Activated CD8-positive, alpha-beta T cell treated with anti-CD3 and anti-CD28 coated beads, Interleukin-2, amount 10 ng/mL, durations not matched to agents 7 days and 5 days (primary cell): ENCODE results near the gene BCL6. TPM values are rescaled to one million over a fixed set of nuclear protein-coding genes. Genes with fewer than 3 reads are reported as not detected.

Experiments used
- ATAC-seq: fragments of 150-1000 bp; cut with Tn5 transposase; one replicate; pipeline ENCODE4 v1.10.0; 2021; ENCODE audit warnings: moderate library complexity
- CTCF ChIA-PET: fragments of 350-600 bp; sonication (Branson Sonifier 250); formaldehyde crosslinking; loops from one replicate; lab custom pipeline; 2021; ENCODE audit warnings: antibody characterized with exemption; lab: Charles Lee
- POLR2A ChIA-PET: fragments of 350-600 bp; sonication (Branson Sonifier 250); formaldehyde crosslinking; loops from one replicate; lab custom pipeline; 2021; ENCODE audit warnings: antibody characterized with exemption; lab: Charles Lee
- DNase-seq: peaks from one replicate; pipeline ENCODE4 v3.0.0-alpha.2; 2020
- H3K27ac Mint-ChIP-seq: one replicate; pipeline ENCODE4 v1.8.0; 2021; ENCODE audit warnings: mild to moderate bottlenecking, mixed read lengths
- H3K27me3 Mint-ChIP-seq: one replicate; pipeline ENCODE4 v1.8.0; 2021; ENCODE audit warnings: low read depth, mixed read lengths
- H3K36me3 Mint-ChIP-seq: one replicate; pipeline ENCODE4 v1.8.0; 2021; ENCODE audit warnings: low read depth, mixed read lengths
- H3K4me1 Mint-ChIP-seq: one replicate; pipeline ENCODE4 v1.8.0; 2021; ENCODE audit warnings: low read depth, mixed read lengths
- H3K4me3 Mint-ChIP-seq: one replicate; pipeline ENCODE4 v1.8.0; 2021; ENCODE audit warnings: mild to moderate bottlenecking, mixed read lengths
- H3K9me3 Mint-ChIP-seq: one replicate; pipeline ENCODE4 v1.8.0; 2022; ENCODE audit warnings: mixed read lengths; ENCODE audit not compliant: insufficient read depth
- total RNA-seq, 2 experiments: library from RNA; stranded (reverse); gene quantifications; one replicate each; pipeline ENCODE4 v1.2.3, GENCODE V29; 2021

Gene BCL6
- total RNA-seq, 2 experiments from 2014 or later: 11.8 to 12.6 TPM

GRCh38 chr3:187743195-187744141 lies 1.8 kb downstream of the BCL6 start:
- DNase-seq: peak; percentile 74
- ATAC-seq: no peak
- Mint-ChIP-seq H3K9me3 (no peaks in the 10 kb centered on the region), H3K36me3 (peaks cover 30% of the 10 kb centered on the region), H3K27me3 (no peaks in the 10 kb centered on the region), H3K4me3 (peak overlapping the region; percentile 100), H3K4me1 (peaks cover 50% of the 10 kb centered on the region), H3K27ac (peak overlapping the region; percentile 100)
- POLR2A ChIA-PET: interaction anchor here (0.6 to 9.0 kb wide), 28 partner anchors 56 to 1310 kb away, joined by 3 to 195 read pairs (median 4); partner anchors contain the start of gene LPP
- CTCF ChIA-PET: interaction anchor here (0.8 to 2.5 kb wide), 18 partner anchors 56 to 1399 kb away, joined by 3 to 45 read pairs (median 4); no protein-coding TSS in a partner anchor

GRCh38 chr3:187742351-187743171 lies 2.7 kb downstream of the BCL6 start:
- CTCF ChIA-PET: interaction anchor here (0.8 to 2.5 kb wide), 24 partner anchors 57 to 1400 kb away, joined by 3 to 45 read pairs (median 4); no protein-coding TSS in a partner anchor
- H3K27me3 Mint-ChIP-seq: no peaks in the 10 kb centered on the region

GRCh38 chr3:187741403-187742350 lies 3.6 kb downstream of the BCL6 start:
- peak; percentile 85 for DNase-seq
- Mint-ChIP-seq H3K27ac (peak overlapping the region; percentile 100), H3K27me3 (no peaks in the 10 kb centered on the region), H3K9me3 (no peaks in the 10 kb centered on the region), H3K36me3 (peaks cover 30% of the 10 kb centered on the region), H3K4me3 (peak overlapping the region; percentile 100), H3K4me1 (peaks cover 44% of the 10 kb centered on the region)
- POLR2A ChIA-PET: interaction anchor here (0.6 to 4.0 kb wide), 11 partner anchors 9 to 1300 kb away, joined by 3 to 40 read pairs (median 6); partner anchors contain the start of gene LPP
- CTCF ChIA-PET: interaction anchor here (0.7 to 7.9 kb wide), 104 partner anchors 8 to 1408 kb away, joined by 3 to 552 read pairs (median 7); partner anchors contain the start of gene LPP
- ATAC-seq: peak; percentile 28

More at GRCh38 chr3:187742351-187743171, 2.7 kb downstream of the BCL6 start:
- DNase-seq (peak; percentile 54), ATAC-seq (no peak)
- Mint-ChIP-seq H3K4me3 (peak overlapping the region; percentile 100), H3K36me3 (peaks cover 30% of the 10 kb centered on the region), H3K4me1 (peaks cover 42% of the 10 kb centered on the region), H3K27ac (peak overlapping the region; percentile 100), H3K9me3 (no peaks in the 10 kb centered on the region)
- POLR2A ChIA-PET: interaction anchor here (0.6 to 9.0 kb wide), 25 partner anchors 57 to 1297 kb away, joined by 3 to 195 read pairs (median 4); partner anchors contain the start of gene LPP

GRCh38 chr3:187740421-187741399 lies 4.6 kb downstream of the BCL6 start:
- Mint-ChIP-seq H3K4me3 (peak overlapping the region; percentile 100), H3K36me3 (peaks cover 27% of the 10 kb centered on the region), H3K4me1 (peaks cover 54% of the 10 kb centered on the region), H3K27ac (peak overlapping the region; percentile 100), H3K9me3 (no peaks in the 10 kb centered on the region), H3K27me3 (no peaks in the 10 kb centered on the region)
- ChIA-PET POLR2A (interaction anchor here (0.5 to 4.0 kb wide), 20 partner anchors 10 to 1619 kb away, joined by 3 to 40 read pairs (median 6); partner anchors contain the start of gene LPP), CTCF (interaction anchor here (0.5 to 7.9 kb wide), 192 partner anchors 9 to 1583 kb away, joined by 3 to 552 read pairs (median 5); partner anchors contain the start of genes LPP and RTP4)
- ATAC-seq (peak; percentile 5), DNase-seq (peak; percentile 78)

- DNase-seq: peak; percentile 85
- Mint-ChIP-seq H3K4me3 (peak overlapping the region; percentile 100), H3K36me3 (peaks cover 19% of the 10 kb centered on the region), H3K9me3 (no peaks in the 10 kb centered on the region), H3K4me1 (peaks cover 53% of the 10 kb centered on the region), H3K27ac (peak overlapping the region; percentile 100), H3K27me3 (no peaks in the 10 kb centered on the region)
- POLR2A ChIA-PET: interaction anchor here (0.6 to 4.0 kb wide), 20 partner anchors 10 to 1405 kb away, joined by 3 to 40 read pairs (median 5); partner anchors contain the start of gene LPP
- CTCF ChIA-PET: interaction anchor here (0.5 to 7.9 kb wide), 194 partner anchors 7 to 1616 kb away, joined by 3 to 552 read pairs (median 5); partner anchors contain the start of genes LPP and RTP4
- peak; percentile 31 for ATAC-seq
Observed at GRCh38 chr3:187739561-187740332, 5.5 kb downstream of the BCL6 start.

- DNase-seq (peak; percentile 59), ATAC-seq (peak; percentile 0)
- Mint-ChIP-seq H3K9me3 (no peaks in the 10 kb centered on the region), H3K4me1 (peaks cover 53% of the 10 kb centered on the region), H3K27me3 (no peaks in the 10 kb centered on the region), H3K27ac (peak overlapping the region; percentile 100), H3K36me3 (peaks cover 13% of the 10 kb centered on the region), H3K4me3 (peak overlapping the region; percentile 100)
- CTCF ChIA-PET: interaction anchor here (0.6 to 7.9 kb wide), 94 partner anchors 8 to 1616 kb away, joined by 3 to 552 read pairs (median 5); partner anchors contain the start of gene LPP
- POLR2A ChIA-PET: interaction anchor here (0.6 to 4.0 kb wide), 9 partner anchors 9 to 1302 kb away, joined by 3 to 40 read pairs (median 3); no protein-coding TSS in a partner anchor
Observed at GRCh38 chr3:187739094-187739560, 6.1 kb downstream of the BCL6 start.

- no peaks in the 10 kb centered on the region for H3K27me3 Mint-ChIP-seq
- peaks cover 53% of the 10 kb centered on the region for H3K4me1 Mint-ChIP-seq
- H3K36me3 Mint-ChIP-seq: peaks cover 7% of the 10 kb centered on the region
- DNase-seq: peak; percentile 84
- ATAC-seq: peak; percentile 24
- ChIA-PET CTCF (interaction anchor here (0.5 to 7.9 kb wide), 90 partner anchors 8 to 1617 kb away, joined by 3 to 552 read pairs (median 4); partner anchors contain the start of gene LPP), POLR2A (interaction anchor here (0.6 to 4.0 kb wide), 11 partner anchors 8 to 1303 kb away, joined by 3 to 40 read pairs (median 4); no protein-coding TSS in a partner anchor)
- peak overlapping the region; percentile 100 for H3K4me3 Mint-ChIP-seq
- H3K27ac Mint-ChIP-seq: peak overlapping the region; percentile 100
- H3K9me3 Mint-ChIP-seq: no peaks in the 10 kb centered on the region
Observed at GRCh38 chr3:187738331-187739093, 6.8 kb downstream of the BCL6 start.

GRCh38 chr3:187738071-187738330 lies 7.3 kb downstream of the BCL6 start:
- Mint-ChIP-seq H3K27ac (peak overlapping the region; percentile 100), H3K9me3 (no peaks in the 10 kb centered on the region), H3K4me3 (peak overlapping the region; percentile 100), H3K36me3 (peaks cover 4% of the 10 kb centered on the region), H3K4me1 (peaks cover 53% of the 10 kb centered on the region), H3K27me3 (no peaks in the 10 kb centered on the region)
- POLR2A ChIA-PET: interaction anchor here (1.1 to 4.0 kb wide), 6 partner anchors 9 to 1304 kb away, joined by 4 to 40 read pairs (median 7); no protein-coding TSS in a partner anchor
- CTCF ChIA-PET: interaction anchor here (0.9 to 7.9 kb wide), 47 partner anchors 9 to 1412 kb away, joined by 3 to 552 read pairs (median 6); partner anchors contain the start of gene LPP
- ATAC-seq: no peak
- no peak for DNase-seq
